Kidney (tissue), 14 donors: ENCODE results near the gene P2RY12. TPM values are rescaled to one million over a fixed set of nuclear protein-coding genes. Genes with fewer than 3 reads are reported as not detected.

ENCODE experiments used
- DNase-seq, 5 donors: peaks; one replicate each; pipeline ENCODE4 v3.0.0-alpha.2; 2013 to 2020
- FAIRE-seq: peaks from 2 replicates; lab custom pipeline; 2012; peaks lifted over from hg19 to GRCh38; lab: Jason Lieb, UNC
- H3K27ac ChIP-seq, 2 donors: one replicate each; pipeline ENCODE4 v1.7.0; 2013; ENCODE audit warnings: low read depth in 2 of 2, low read length in 2 of 2, inconsistent platforms in 1 of 2
- H3K27me3 ChIP-seq: one replicate; pipeline ENCODE4 v1.7.1; 2013; ENCODE audit warnings: low read length, inconsistent platforms; ENCODE audit not compliant: control insufficient read depth, insufficient read depth
- H3K36me3 ChIP-seq, 3 donors: one replicate each; pipeline versions ENCODE4 v1.7.0 to v1.7.1; 2013; ENCODE audit warnings: low read length in 3 of 3, control low read depth in 1 of 3, inconsistent platforms in 1 of 3; ENCODE audit not compliant: insufficient read depth in 3 of 3, control insufficient read depth in 2 of 3
- H3K4me1 ChIP-seq, 3 donors: one replicate each; pipeline versions ENCODE4 v1.7.0 to v1.7.1; 2013; ENCODE audit warnings: low read length in 3 of 3, inconsistent platforms in 1 of 3, low read depth in 1 of 3; ENCODE audit not compliant: control insufficient read depth in 2 of 3, insufficient read depth in 2 of 3
- H3K4me3 ChIP-seq, 3 donors: one replicate each; pipeline versions ENCODE4 v1.7.0 to v1.8.1; 2013; ENCODE audit warnings: low read length in 3 of 3, control low read depth in 1 of 3, inconsistent platforms in 1 of 3
- H3K9ac ChIP-seq, 3 donors: one replicate each; pipeline versions ENCODE4 v1.7.0 to v1.7.1; 2013; ENCODE audit warnings: low read length in 3 of 3, control low read depth in 1 of 3, inconsistent platforms in 1 of 3
- H3K9me3 ChIP-seq, 3 donors: one replicate each; pipeline versions ENCODE4 v1.7.0 to v1.7.1; 2013; ENCODE audit warnings: low read length in 3 of 3, control low read depth in 1 of 3, inconsistent platforms in 1 of 3; ENCODE audit not compliant: control insufficient read depth in 2 of 3, insufficient read depth in 1 of 3
- intact Hi-C: fragments of 100-400 bp; cut with DNase I; formaldehyde crosslinking; loops from one replicate; pipeline ENCODE4 v1.11.1; 2022
- polyA plus RNA-seq: library from polyadenylated mRNA; stranded (reverse); fragments of 350-450 nt; fragmentation: Illumina TruSeq; extraction: RNeasy Lipid Tissue Mini Kit (QIAGEN cat#74804); gene quantifications from one replicate; pipeline ENCODE4 v1.2.3, GENCODE V29; 2014; ENCODE audit warnings: low read depth, low replicate concordance; ENCODE audit not compliant: insufficient read depth
- total RNA-seq: library from RNA; stranded (reverse); fragmentation: NEBNext Ultra II Directional; extraction: Animal tissue kit (Norgen Biotek cat#: 25700); gene quantifications from one replicate; pipeline ENCODE4 v1.2.1, GENCODE V29; 2021
- TF ChIP-seq, protein P1 (sequence below): IDR thresholded peaks from 3 replicates; pipeline ENCODE4 v1.5.1; 2012; ENCODE audit warnings: mild to moderate bottlenecking, moderate library complexity, borderline replicate concordance; ENCODE audit not compliant: insufficient read depth; ENCODE audit errors: extremely low read depth
- donor health status: control.
- donor health status: control.
- donor health status: control.
- donor health status: control.
- donor health status: control.
- donor health status: DM: yes; HTN: yes; CAD: no.
- donor health status: Normal renal cell carcinoma (clear cell type).

Gene P2RY12
- total and polyA plus RNA-seq, 2 donors from 2014 or later = 2.2 TPM; not detected in 1

DNA sequence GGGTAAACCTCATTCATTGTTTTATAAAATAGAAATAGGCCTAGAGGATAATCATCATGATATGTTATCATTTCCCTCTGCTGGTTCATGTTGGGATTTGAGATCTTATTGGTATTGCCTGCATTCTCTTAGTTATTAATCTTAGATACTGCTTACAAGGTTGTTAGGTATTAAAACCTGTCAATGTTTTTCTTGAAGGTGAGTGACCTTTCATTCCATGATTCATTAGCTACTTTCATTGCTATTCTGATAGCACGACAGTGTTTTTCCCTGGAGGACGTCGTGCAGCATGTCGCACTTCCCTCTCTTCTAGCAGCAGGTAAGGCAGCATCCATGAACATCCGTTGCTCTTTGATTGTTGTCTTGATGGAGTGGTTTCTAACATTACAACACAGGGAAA lies 17.1 kb downstream of the P2RY12 start:
- Histone ChIP-seq H3K4me3 (no peak overlapping the region), H3K9ac (no peak overlapping the region), H3K27ac (no peak overlapping the region), H3K9me3 (no peaks in the 10 kb centered on the region), H3K27me3 (no peaks in the 10 kb centered on the region), H3K4me1 (peaks cover 0 to 2% (median 0%) of the 10 kb centered on the region in 3 donors), H3K36me3 (no peaks in the 10 kb centered on the region)
- intact Hi-C loops = no loop called here
- TF ChIP-seq, protein P1, sequence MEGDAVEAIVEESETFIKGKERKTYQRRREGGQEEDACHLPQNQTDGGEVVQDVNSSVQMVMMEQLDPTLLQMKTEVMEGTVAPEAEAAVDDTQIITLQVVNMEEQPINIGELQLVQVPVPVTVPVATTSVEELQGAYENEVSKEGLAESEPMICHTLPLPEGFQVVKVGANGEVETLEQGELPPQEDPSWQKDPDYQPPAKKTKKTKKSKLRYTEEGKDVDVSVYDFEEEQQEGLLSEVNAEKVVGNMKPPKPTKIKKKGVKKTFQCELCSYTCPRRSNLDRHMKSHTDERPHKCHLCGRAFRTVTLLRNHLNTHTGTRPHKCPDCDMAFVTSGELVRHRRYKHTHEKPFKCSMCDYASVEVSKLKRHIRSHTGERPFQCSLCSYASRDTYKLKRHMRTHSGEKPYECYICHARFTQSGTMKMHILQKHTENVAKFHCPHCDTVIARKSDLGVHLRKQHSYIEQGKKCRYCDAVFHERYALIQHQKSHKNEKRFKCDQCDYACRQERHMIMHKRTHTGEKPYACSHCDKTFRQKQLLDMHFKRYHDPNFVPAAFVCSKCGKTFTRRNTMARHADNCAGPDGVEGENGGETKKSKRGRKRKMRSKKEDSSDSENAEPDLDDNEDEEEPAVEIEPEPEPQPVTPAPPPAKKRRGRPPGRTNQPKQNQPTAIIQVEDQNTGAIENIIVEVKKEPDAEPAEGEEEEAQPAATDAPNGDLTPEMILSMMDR = no peak
- FAIRE-seq = no peak
- DNase-seq = no peak

DNA sequence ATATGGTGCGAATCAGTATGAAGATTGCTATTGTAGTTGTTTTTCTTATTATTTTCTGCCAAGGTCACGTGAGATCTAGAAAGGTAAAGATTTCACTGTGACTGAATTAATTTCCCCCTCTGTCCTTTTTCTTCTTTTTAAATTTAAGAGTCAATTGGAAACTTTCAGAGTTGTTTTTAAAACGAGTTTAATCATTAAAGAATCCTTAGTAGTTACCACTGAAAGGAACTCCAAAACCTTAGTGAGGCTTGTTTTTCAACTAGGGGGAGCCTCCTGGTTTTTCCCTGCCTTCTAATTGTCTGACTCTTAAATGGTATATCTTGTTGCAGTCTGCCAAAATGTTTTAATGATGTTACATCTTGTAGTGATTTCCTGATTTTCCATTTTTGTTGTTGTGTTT lies 17.6 kb downstream of the P2RY12 start:
- no peaks in the 10 kb centered on the region for H3K27me3 ChIP-seq
- peaks cover 0 to 2% (median 0%) of the 10 kb centered on the region in 3 donors for H3K4me1 ChIP-seq
- intact Hi-C loops = no loop called here
- H3K4me3 ChIP-seq = no peak overlapping the region
- H3K36me3 ChIP-seq = no peaks in the 10 kb centered on the region
- FAIRE-seq = no peak
- DNase-seq = no peak
- TF ChIP-seq, protein P1 = no peak
- H3K9ac ChIP-seq = no peak overlapping the region
- no peaks in the 10 kb centered on the region for H3K9me3 ChIP-seq
- H3K27ac ChIP-seq = no peak overlapping the region

DNA sequence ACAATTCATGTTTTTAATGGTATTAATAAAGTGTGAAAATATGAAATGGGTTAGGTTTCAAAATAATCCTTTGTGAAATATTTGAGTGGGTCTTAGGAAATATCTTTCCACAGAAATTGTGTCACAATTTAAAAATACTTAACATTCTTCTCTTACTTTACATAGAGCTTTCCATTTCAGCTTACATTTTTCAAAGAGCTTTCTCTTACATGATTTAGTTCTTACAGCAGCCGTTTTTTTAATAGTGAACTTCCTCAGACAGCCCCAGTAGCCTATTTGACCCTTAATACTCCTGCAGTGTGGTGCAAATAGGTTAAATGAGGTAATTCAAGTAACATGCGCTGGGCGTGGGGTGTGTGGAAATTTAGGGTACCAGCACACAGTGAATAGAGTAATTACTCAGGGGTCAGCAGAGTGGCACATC lies 21.8 kb downstream of the P2RY12 start:
- H3K4me3 ChIP-seq = no peak overlapping the region
- no peak overlapping the region for H3K9ac ChIP-seq
- TF ChIP-seq, protein P1 = no peak
- DNase-seq (no peak), FAIRE-seq (no peak)
- no peak overlapping the region for H3K27ac ChIP-seq
- no peaks in the 10 kb centered on the region for H3K9me3 ChIP-seq
- intact Hi-C loops = no loop called here
- H3K4me1 ChIP-seq = peaks cover 0 to 2% (median 0%) of the 10 kb centered on the region in 3 donors
- no peaks in the 10 kb centered on the region for H3K36me3 ChIP-seq
- no peaks in the 10 kb centered on the region for H3K27me3 ChIP-seq

DNA sequence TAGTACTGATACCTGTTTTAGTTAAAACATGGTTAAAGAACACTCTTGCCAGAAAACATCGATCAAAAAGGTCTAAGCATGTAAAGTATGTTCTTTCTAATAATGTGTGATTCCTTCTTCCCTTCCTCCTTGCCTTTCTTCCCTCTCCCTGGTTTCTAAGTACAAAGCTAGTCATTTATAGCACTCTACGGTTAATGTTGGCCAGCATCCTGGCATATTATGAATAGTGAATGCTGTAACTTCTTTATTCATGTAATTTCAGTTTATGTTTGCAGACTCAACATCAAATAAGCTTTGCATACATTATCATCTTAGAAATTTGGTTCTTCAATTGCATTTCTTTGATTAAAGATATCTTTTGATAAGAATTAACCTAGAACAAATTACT lies 27.1 kb downstream of the P2RY12 start:
- no peaks in the 10 kb centered on the region for H3K27me3 ChIP-seq
- no peaks in the 10 kb centered on the region for H3K36me3 ChIP-seq
- no peaks in the 10 kb centered on the region for H3K9me3 ChIP-seq
- no peaks in the 10 kb centered on the region for H3K4me1 ChIP-seq
- TF ChIP-seq, protein P1 = no peak
- DNase-seq (no peak), FAIRE-seq (no peak)
- intact Hi-C loops = no loop called here
- no peak overlapping the region for H3K27ac ChIP-seq
- no peak overlapping the region for H3K9ac ChIP-seq
- no peak overlapping the region for H3K4me3 ChIP-seq
